Fibroblast of lung (primary cell): ENCODE results near the gene PHC2.
A peak's percentile ranks its signal among the peaks of the same experiment; 100 is the strongest.

Experiments
- CTCF ChIP-seq, 2 donors: IDR thresholded peaks in 1 of 2; conservative IDR thresholded peaks in 1 of 2; 1 replicate in 1 of 2; 2 replicates in 1 of 2; pipeline ENCODE4 v1.5.1; 2011 to 2012; ENCODE audit warnings: low read length in 2 of 2, control low read depth in 1 of 2, inconsistent platforms in 1 of 2, low read depth in 1 of 2, mild to moderate bottlenecking in 1 of 2
- EZH2 ChIP-seq: IDR thresholded peaks from 2 replicates; pipeline ENCODE4 v1.5.1; 2012; ENCODE audit warnings: low read length, control low read depth, mild to moderate bottlenecking; ENCODE audit errors: missing control alignments

DNA sequence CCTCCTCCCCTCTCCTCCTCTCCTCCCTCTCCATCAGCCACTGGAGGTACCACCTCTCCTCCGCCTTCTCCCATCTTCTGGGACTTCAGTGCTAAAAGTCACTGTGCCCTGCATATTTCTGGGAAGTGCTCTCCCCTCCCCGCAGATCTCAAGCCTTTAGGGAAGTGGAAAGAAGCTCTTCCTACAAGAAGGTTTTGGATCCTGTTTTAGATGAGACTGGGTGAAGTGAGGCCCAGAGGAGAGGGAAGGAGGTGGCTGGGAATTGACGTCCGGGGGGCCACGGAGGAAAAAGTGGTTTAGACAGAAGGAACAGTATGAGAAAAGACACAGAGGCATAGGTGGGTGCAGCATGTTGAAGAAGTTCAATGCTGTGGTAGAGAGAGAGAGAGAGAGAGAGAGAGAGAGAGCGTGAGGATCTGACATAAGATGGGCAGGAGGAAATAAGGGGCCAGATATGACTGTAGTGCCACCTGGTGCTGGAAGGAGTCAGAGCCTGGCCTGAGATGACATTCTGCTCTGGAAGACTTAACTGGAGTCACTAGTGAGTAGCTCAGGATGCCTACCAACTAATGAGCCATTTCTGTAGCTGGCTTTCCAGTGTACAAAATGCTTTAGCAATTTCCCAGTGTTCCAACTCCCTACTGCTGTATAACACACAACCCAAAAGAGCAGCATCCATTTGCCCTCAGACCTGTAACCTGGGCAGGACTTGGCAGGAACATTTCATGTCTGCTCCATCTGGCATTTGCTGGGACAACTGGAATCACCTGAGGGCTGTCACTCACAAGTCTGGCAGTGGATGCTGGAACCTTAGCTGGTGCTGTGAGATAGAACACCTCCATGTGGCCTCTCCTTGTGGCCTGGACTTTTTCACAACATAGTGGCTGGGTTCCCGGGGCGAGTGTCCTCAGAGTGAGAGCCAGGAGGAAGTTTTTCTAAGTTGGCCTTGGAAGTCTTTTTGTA lies 24.9 kb upstream of the PHC2 start:
- peak; percentile 79 to 90 for TF ChIP-seq CTCF (conservative IDR thresholded peaks at IDR 0.05 in 1 of 2, IDR thresholded peaks at IDR 0.05 in 1 of 2; ENCODE audit: low read depth in 1 of 2, low read length in 2 of 2)
- no peak for TF ChIP-seq EZH2
